Measurements from ENCODE around the gene ARID1A.

DNA sequence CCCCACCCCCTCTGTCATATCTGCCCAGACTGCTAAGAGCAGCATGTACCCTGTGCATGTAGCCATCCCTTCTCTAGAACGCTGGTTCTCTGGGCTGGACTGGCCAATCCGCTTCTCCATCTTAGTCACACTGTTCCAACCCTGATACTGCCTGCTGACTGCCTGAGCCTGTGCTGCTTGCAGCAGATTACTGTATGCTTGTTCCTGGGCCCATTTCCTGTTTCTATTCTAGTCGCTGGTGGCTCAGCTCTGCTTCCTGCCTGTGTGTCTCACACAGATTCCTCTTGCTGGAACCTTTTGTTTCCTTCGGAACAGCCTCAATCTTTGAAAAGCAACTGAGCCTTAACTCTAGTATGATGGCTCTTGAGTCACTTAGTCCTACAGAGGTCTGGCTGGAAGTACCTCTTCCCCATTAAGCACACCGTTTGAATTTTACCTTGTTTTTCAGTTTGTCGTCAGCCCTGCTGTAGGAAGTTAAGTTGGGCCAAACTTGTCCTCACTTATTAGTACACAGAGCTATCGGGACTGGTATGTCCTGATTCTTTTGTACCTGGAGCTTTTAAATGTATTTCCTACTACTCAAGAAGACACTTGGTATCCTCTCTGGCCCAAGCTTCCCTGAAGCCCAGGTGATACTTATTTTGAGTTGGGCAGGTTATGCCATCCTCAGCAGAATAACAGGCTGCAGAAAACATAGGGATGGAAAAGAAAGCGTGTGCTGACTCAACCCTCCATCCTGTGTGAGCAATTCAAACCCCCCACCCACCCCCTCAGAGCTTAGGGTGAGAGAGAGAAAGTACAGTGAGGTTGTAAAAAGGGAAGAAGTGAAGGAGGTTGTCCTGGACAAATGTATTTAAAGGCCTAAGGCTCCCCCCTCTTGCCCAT is 48.5 kb downstream of the ARID1A start:
- TF ChIP-seq, protein P1, sequence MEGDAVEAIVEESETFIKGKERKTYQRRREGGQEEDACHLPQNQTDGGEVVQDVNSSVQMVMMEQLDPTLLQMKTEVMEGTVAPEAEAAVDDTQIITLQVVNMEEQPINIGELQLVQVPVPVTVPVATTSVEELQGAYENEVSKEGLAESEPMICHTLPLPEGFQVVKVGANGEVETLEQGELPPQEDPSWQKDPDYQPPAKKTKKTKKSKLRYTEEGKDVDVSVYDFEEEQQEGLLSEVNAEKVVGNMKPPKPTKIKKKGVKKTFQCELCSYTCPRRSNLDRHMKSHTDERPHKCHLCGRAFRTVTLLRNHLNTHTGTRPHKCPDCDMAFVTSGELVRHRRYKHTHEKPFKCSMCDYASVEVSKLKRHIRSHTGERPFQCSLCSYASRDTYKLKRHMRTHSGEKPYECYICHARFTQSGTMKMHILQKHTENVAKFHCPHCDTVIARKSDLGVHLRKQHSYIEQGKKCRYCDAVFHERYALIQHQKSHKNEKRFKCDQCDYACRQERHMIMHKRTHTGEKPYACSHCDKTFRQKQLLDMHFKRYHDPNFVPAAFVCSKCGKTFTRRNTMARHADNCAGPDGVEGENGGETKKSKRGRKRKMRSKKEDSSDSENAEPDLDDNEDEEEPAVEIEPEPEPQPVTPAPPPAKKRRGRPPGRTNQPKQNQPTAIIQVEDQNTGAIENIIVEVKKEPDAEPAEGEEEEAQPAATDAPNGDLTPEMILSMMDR (IDR thresholded peaks at IDR 0.05; ENCODE audit: low read depth, low read length), result no peak
- no peak for TF ChIP-seq POLR2A (IDR thresholded peaks at IDR 0.05; ENCODE audit: extremely low read depth, insufficient read length)
- TF ChIP-seq, protein P2, sequence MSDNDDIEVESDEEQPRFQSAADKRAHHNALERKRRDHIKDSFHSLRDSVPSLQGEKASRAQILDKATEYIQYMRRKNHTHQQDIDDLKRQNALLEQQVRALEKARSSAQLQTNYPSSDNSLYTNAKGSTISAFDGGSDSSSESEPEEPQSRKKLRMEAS (IDR thresholded peaks at IDR 0.05; ENCODE audit: low read depth, low read length), result peak; percentile 12; the same call in 1 of the 2 replicates
